Esophagus squamous epithelium (tissue), 4 donors: ENCODE measurements around the gene SFMBT2.

Experiments used
- POLR2A ChIP-seq, 4 donors: fragments of 450-650 bp; IDR thresholded peaks; one replicate each; pipeline ENCODE4 v1.6.1; 2017; ENCODE audit warnings: antibody characterized with exemption in 4 of 4, mild to moderate bottlenecking in 4 of 4, moderate library complexity in 3 of 4
- TF ChIP-seq, protein P1 (sequence below), 6 experiments: fragments of 450-650 bp in 4 of 6; fragments of 200-600 bp in 2 of 6; sonication (generic) in 2 of 6; IDR thresholded peaks; one replicate each; pipeline ENCODE4 v1.5.1; 2016 to 2019; ENCODE audit warnings: antibody characterized with exemption in 6 of 6, mild to moderate bottlenecking in 4 of 6, moderate library complexity in 4 of 6

DNA sequence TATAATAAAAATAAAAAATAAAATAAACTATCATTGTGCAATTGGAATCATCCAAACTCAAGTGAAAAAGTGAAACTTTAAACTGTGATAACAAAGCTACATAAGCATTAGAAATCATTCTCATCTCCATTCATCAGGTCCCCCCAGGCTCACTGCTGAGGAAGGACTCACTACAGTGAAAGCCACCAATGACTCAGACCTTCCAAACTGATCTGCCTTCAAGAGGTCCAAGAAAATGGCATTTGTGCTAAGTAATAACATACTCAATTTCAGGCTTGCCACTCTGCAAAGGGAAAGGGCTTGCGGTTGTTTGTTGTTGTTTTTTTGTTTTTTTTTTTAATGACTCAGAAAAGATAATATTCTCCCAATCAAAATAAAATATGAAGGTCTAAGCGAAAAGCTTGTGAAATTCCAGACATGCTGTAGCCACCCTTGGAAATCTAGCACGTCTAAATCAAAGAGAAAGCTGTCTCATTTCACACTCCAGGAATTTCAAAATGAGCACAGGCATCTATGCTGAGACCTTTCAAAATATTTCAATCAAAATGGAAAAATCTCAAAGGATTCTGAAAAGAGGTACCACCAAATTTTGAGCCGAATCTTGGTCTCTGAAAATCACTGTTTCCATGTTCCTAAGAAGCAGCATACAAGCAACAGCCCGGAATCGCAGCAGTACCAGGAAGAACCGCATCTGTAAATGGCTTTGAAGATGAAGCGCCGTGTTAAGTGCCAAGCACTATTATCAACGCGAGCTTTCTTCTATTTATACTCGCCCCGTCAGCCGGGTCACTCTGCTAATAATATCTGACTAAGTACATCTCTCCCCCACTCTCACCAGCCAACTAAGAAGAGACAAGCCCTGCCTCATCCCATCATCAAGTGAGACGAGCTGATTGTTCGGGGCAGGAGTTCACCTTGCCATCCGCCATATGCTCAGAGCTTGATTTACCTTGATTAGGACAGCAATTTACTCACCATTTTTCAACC is 13.5 kb downstream of the SFMBT2 start:
- TF ChIP-seq POLR2A (IDR thresholded peaks at IDR 0.05): no peak
- TF ChIP-seq, protein P1, sequence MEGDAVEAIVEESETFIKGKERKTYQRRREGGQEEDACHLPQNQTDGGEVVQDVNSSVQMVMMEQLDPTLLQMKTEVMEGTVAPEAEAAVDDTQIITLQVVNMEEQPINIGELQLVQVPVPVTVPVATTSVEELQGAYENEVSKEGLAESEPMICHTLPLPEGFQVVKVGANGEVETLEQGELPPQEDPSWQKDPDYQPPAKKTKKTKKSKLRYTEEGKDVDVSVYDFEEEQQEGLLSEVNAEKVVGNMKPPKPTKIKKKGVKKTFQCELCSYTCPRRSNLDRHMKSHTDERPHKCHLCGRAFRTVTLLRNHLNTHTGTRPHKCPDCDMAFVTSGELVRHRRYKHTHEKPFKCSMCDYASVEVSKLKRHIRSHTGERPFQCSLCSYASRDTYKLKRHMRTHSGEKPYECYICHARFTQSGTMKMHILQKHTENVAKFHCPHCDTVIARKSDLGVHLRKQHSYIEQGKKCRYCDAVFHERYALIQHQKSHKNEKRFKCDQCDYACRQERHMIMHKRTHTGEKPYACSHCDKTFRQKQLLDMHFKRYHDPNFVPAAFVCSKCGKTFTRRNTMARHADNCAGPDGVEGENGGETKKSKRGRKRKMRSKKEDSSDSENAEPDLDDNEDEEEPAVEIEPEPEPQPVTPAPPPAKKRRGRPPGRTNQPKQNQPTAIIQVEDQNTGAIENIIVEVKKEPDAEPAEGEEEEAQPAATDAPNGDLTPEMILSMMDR (IDR thresholded peaks at IDR 0.05): no peak
